Mammary epithelial cell (primary cell): ENCODE measurements around the gene HAUS6.

Experiments used
- CTCF ChIP-seq, 2 donors: IDR thresholded peaks in 1 of 2; conservative IDR thresholded peaks in 1 of 2; 2 replicates each; pipeline ENCODE4 v1.5.1; 2011 to 2012; ENCODE audit warnings: inconsistent platforms in 2 of 2, low read length in 2 of 2, mild to moderate bottlenecking in 2 of 2, control low read depth in 1 of 2, low read depth in 1 of 2; ENCODE audit not compliant: insufficient read depth in 1 of 2; ENCODE audit errors: extremely low read depth in 1 of 2
- EZH2 ChIP-seq: IDR thresholded peaks from 2 replicates; pipeline ENCODE4 v1.6.1; 2012; ENCODE audit warnings: low read length, inconsistent platforms, borderline replicate concordance

- TF ChIP-seq CTCF (conservative IDR thresholded peaks at IDR 0.05 in 1 of 2, IDR thresholded peaks at IDR 0.05 in 1 of 2; ENCODE audit: extremely low read depth in 1 of 2, insufficient read depth in 1 of 2, low read depth in 1 of 2, low read length in 2 of 2) (no peak), EZH2 (no peak)
Observed at GRCh38 chr9:19119246-19119645, 16.5 kb upstream of the HAUS6 start.
